H1 (cell line): ENCODE results near the gene VPS54. TPM values are rescaled to one million over a fixed set of nuclear protein-coding genes. Genes with fewer than 3 reads are reported as not detected.

Source experiments
- CTCF ChIA-PET: fragments of 300-600 bp; sonication (Branson Sonifier 250); formaldehyde crosslinking; loops from one replicate; lab custom pipeline; 2021; ENCODE audit not compliant: partially characterized antibody; lab: Charles Lee
- POLR2A ChIA-PET: fragments of 300-600 bp; sonication (Branson Sonifier 250); formaldehyde crosslinking; loops from one replicate; lab custom pipeline; 2021; ENCODE audit warnings: inconsistent platforms; ENCODE audit not compliant: partially characterized antibody; lab: Charles Lee
- DNase-seq, 2 experiments: peaks; one replicate each; pipeline versions ENCODE4 v3.0.0 to v3.0.0-alpha.2; 2010 to 2022; ENCODE audit warnings: low spot score in 2 of 2, low read depth in 1 of 2, mixed read lengths in 1 of 2
- FAIRE-seq: peaks from 2 replicates; lab custom pipeline; 2011; peaks lifted over from hg19 to GRCh38; lab: Jason Lieb, UNC
- H2AFZ ChIP-seq: 2 replicates; pipeline ENCODE4 v1.8.1; 2012; ENCODE audit warnings: low read length, inconsistent platforms
- H2AK5ac ChIP-seq: 2 replicates; pipeline ENCODE4 v1.6.1; 2013; ENCODE audit warnings: low read depth, low read length
- H2BK120ac ChIP-seq: replicated peaks from 2 replicates; pipeline ENCODE3; 2013; ENCODE audit warnings: low read depth, low read length, inconsistent platforms
- H2BK12ac ChIP-seq: 2 replicates; pipeline ENCODE4 v1.6.1; 2013; ENCODE audit warnings: low read depth, low read length
- H2BK15ac ChIP-seq: 2 replicates; pipeline ENCODE4 v1.6.1; 2013; ENCODE audit warnings: low read length
- H2BK20ac ChIP-seq: 2 replicates; pipeline ENCODE4 v1.6.1; 2013; ENCODE audit warnings: low read length
- H2BK5ac ChIP-seq: 2 replicates; pipeline ENCODE4 v1.6.1; 2013; ENCODE audit warnings: low read depth, low read length
- H3K14ac ChIP-seq: 2 replicates; pipeline ENCODE4 v1.6.1; 2013; ENCODE audit warnings: inconsistent platforms; ENCODE audit not compliant: insufficient read length
- H3K18ac ChIP-seq: 2 replicates; pipeline ENCODE4 v1.6.1; 2013; ENCODE audit warnings: low read length; ENCODE audit errors: extremely low read depth
- H3K23ac ChIP-seq: 2 replicates; pipeline ENCODE4 v1.6.1; 2013; ENCODE audit warnings: inconsistent platforms; ENCODE audit not compliant: insufficient read length
- H3K23me2 ChIP-seq: 2 replicates; pipeline ENCODE4 v1.6.1; 2013; ENCODE audit warnings: low read depth, low read length
- H3K27ac ChIP-seq: 2 replicates; pipeline ENCODE4 v1.6.1; 2011; ENCODE audit warnings: low read depth, low read length, inconsistent platforms
- H3K27me3 ChIP-seq, 4 experiments: replicated peaks in 1 of 4; 1 replicate in 1 of 4; 2 replicates in 3 of 4; pipeline versions ENCODE4 v1.6.1 to v1.8.1; 2011 to 2013; ENCODE audit warnings: low read length in 3 of 4, mild to moderate bottlenecking in 3 of 4, inconsistent platforms in 2 of 4, mixed read lengths in 2 of 4, moderate library complexity in 1 of 4; ENCODE audit not compliant: control insufficient read depth in 3 of 4, insufficient read depth in 3 of 4; ENCODE audit errors: extremely low read depth in 1 of 4
- H3K36me3 ChIP-seq, 4 experiments: 2 replicates each; pipeline versions ENCODE4 v1.6.1 to v1.8.1; 2011 to 2013; ENCODE audit warnings: mild to moderate bottlenecking in 4 of 4, low read length in 3 of 4, moderate library complexity in 2 of 4, control low read depth in 1 of 4, inconsistent platforms in 1 of 4; ENCODE audit not compliant: insufficient read depth in 4 of 4, control insufficient read depth in 2 of 4
- H3K4ac ChIP-seq: replicated peaks from 2 replicates; pipeline ENCODE3; 2013; ENCODE audit warnings: low read length, low read depth, mixed read lengths, inconsistent platforms; ENCODE audit not compliant: insufficient read length
- H3K4me1 ChIP-seq, 4 experiments: replicated peaks in 1 of 4; 1 replicate in 1 of 4; 2 replicates in 3 of 4; pipeline versions ENCODE4 v1.6.1 to v1.8.1; 2011 to 2013; ENCODE audit warnings: low read length in 3 of 4, inconsistent platforms in 2 of 4, mixed read lengths in 1 of 4; ENCODE audit not compliant: insufficient read depth in 4 of 4, control insufficient read depth in 3 of 4
- H3K4me2 ChIP-seq, 2 experiments: 2 replicates each; pipeline versions ENCODE4 v1.6.1 to v1.8.1; 2011 to 2013; ENCODE audit warnings: low read depth in 2 of 2, low read length in 2 of 2, control low read depth in 1 of 2, inconsistent platforms in 1 of 2, mild to moderate bottlenecking in 1 of 2; ENCODE audit not compliant: insufficient read depth in 1 of 2
- H3K4me3 ChIP-seq, 4 experiments: fragments of 200-600, 300-600 bp in 1 of 4; sonication (generic), shearing (Covaris generic), sonication (Bioruptor Twin) in 1 of 4; 2 replicates each; pipeline versions ENCODE4 v1.5.1 to v1.8.1; 2011 to 2016; ENCODE audit warnings: low read length in 4 of 4, low read depth in 3 of 4, control low read depth in 2 of 4, inconsistent platforms in 2 of 4, mild to moderate bottlenecking in 2 of 4, mixed read lengths in 1 of 4, moderate library complexity in 1 of 4; ENCODE audit not compliant: insufficient read depth in 2 of 4; ENCODE audit errors: extremely low read depth in 1 of 4
- H3K56ac ChIP-seq: replicated peaks from 2 replicates; pipeline ENCODE3; 2013; ENCODE audit warnings: low read depth, mild to moderate bottlenecking, mixed read lengths, low read length, inconsistent platforms; ENCODE audit not compliant: insufficient read length
- H3K79me1 ChIP-seq: 2 replicates; pipeline ENCODE4 v1.6.1; 2013; ENCODE audit warnings: low read depth, low read length, control low read depth
- H3K79me2 ChIP-seq, 2 experiments: 2 replicates each; pipeline versions ENCODE4 v1.6.1 to v1.8.1; 2012 to 2013; ENCODE audit warnings: low read length in 2 of 2, mild to moderate bottlenecking in 2 of 2, inconsistent platforms in 1 of 2; ENCODE audit not compliant: insufficient read depth in 2 of 2, control insufficient read depth in 1 of 2
- H3K9ac ChIP-seq, 4 experiments: replicated peaks in 1 of 4; 1 replicate in 1 of 4; 2 replicates in 3 of 4; pipeline versions ENCODE4 v1.6.1 to v1.8.1; 2011 to 2013; ENCODE audit warnings: low read depth in 3 of 4, low read length in 3 of 4, control low read depth in 2 of 4, mild to moderate bottlenecking in 2 of 4, moderate library complexity in 2 of 4, inconsistent platforms in 1 of 4; ENCODE audit errors: extremely low read depth in 1 of 4
- H3K9me3 ChIP-seq, 2 experiments: 2 replicates each; pipeline versions ENCODE4 v1.6.1 to v1.8.1; 2012 to 2013; ENCODE audit warnings: mild to moderate bottlenecking in 2 of 2, moderate library complexity in 2 of 2, control low read depth in 1 of 2, inconsistent platforms in 1 of 2, low read depth in 1 of 2, low read length in 1 of 2, mixed read lengths in 1 of 2; ENCODE audit not compliant: insufficient read depth in 2 of 2
- H4K20me1 ChIP-seq, 2 experiments: replicated peaks in 1 of 2; 2 replicates each; pipeline versions ENCODE3 to v1.8.1; 2011 to 2013; ENCODE audit warnings: inconsistent platforms in 2 of 2, low read length in 2 of 2, mild to moderate bottlenecking in 1 of 2; ENCODE audit not compliant: insufficient read depth in 2 of 2, control insufficient read depth in 1 of 2
- H4K5ac ChIP-seq: 2 replicates; pipeline ENCODE4 v1.6.1; 2013; ENCODE audit warnings: low read length, low read depth, mixed read lengths, inconsistent platforms; ENCODE audit not compliant: insufficient read length
- H4K8ac ChIP-seq: 2 replicates; pipeline ENCODE4 v1.8.0; 2013; ENCODE audit warnings: mild to moderate bottlenecking, moderate library complexity, low read length, inconsistent platforms; ENCODE audit not compliant: insufficient read depth; ENCODE audit errors: extremely low read depth
- H4K91ac ChIP-seq: replicated peaks from 2 replicates; pipeline ENCODE3; 2013; ENCODE audit warnings: low read length, mixed read lengths, inconsistent platforms; ENCODE audit not compliant: insufficient read length
- CBX5 ChIP-seq: fragments of 300-800, 300-1000 bp; sonication (generic); IDR thresholded peaks from 2 replicates; pipeline ENCODE4 v1.7.1; 2016; ENCODE audit warnings: antibody characterized with exemption, low read length, low read depth
- CEBPB ChIP-seq: IDR thresholded peaks from 2 replicates; pipeline ENCODE4 v1.6.1; 2012; ENCODE audit warnings: low read depth, low read length
- SP4 ChIP-seq: IDR thresholded peaks from 2 replicates; pipeline ENCODE4 v1.6.1; 2012; ENCODE audit warnings: low read length, inconsistent platforms
- SRF ChIP-seq: IDR thresholded peaks from 2 replicates; pipeline ENCODE4 v1.6.1; 2011; ENCODE audit warnings: mild to moderate bottlenecking, low read depth, low read length, moderate library complexity
- WGBS, 2 experiments: shearing (Covaris generic) in 1 of 2; methylation state at CpG; one replicate each; pipeline versions ENCODE4 v1.1.6 to v1.1.7; 2013 to 2015; ENCODE audit warnings: low lambda C conversion rate in 2 of 2, mixed read lengths in 2 of 2, inconsistent platforms in 1 of 2, low coverage in 1 of 2, missing lambda C conversion rate in 1 of 2; ENCODE audit not compliant: insufficient replicate concordance in 2 of 2, insufficient coverage in 1 of 2, insufficient read length in 1 of 2; ENCODE audit errors: extremely low coverage in 1 of 2, missing lambda C conversion rate in 1 of 2; 5-methylcytosine and 5-hydroxymethylcytosine counted together
- polyA plus RNA-seq, 7 experiments: library from polyadenylated mRNA; depleted of rRNA in 3 of 7; stranded (reverse) in 5 of 7; unstranded in 2 of 7; fragments of >200 nt in 5 of 7; fragments of 200-250 nt in 2 of 7; gene quantifications; 1 replicate in 5 of 7; 2 replicates in 1 of 7; 4 replicates in 1 of 7; pipeline versions ENCODE4 v1.2.1 to v1.2.3, GENCODE V29; 2011 to 2013; ENCODE audit warnings: missing spikeins in 2 of 7, mixed read lengths in 2 of 7
- total RNA-seq: library from RNA; stranded (reverse); fragmentation: NEBNext Ultra II Directional; extraction: Animal tissue kit (Norgen Biotek cat#: 25700); gene quantifications from 2 replicates; pipeline ENCODE4 v1.2.1, GENCODE V29; 2021

The VPS54 gene
- total and polyA plus RNA-seq, 2 of the 8 experiments (the other 6 are each of a cell fraction or from before 2014, with no cell fraction given): 3.6 to 13.2 TPM

DNA sequence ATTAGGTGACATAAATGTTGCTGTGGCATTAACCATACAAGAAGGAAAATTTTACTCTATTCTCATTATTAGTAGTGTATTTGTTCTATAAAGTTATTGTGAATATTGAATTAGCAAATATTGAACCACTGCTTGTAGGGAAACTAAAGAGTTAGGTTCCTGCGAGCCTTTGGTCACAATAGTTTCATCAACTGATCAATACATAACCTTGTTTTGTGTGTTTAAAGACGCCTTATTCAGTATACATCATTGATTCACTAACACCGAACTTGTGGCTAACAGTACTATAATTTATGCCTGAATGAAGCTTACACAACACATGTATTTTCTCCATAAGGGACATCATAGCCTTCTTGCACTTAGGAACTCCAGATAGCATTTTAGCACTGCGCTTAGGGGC, 36.9 kb downstream of the VPS54 start:
- DNase-seq (no peak), FAIRE-seq (no peak)
- no peak overlapping the region for H3K4me3 ChIP-seq
- no peaks in the 10 kb centered on the region for H3K79me2 ChIP-seq
- H2AFZ ChIP-seq: no peak overlapping the region
- H3K18ac ChIP-seq: no peak overlapping the region
- no peak overlapping the region for H4K91ac ChIP-seq
- no peak overlapping the region for H2BK120ac ChIP-seq
- no peak overlapping the region for H2BK5ac ChIP-seq
- H3K4me1 ChIP-seq: no peaks in the 10 kb centered on the region
- no peak overlapping the region for H2BK15ac ChIP-seq
- no peak overlapping the region for H3K9ac ChIP-seq
- no peaks in the 10 kb centered on the region; the same call in 1 of the 2 replicates for H3K79me1 ChIP-seq
- 90% methylated on average over 4 of the region's 4 CpGs; no CpG with 5 or more reads in 1 of the 2 experiments for WGBS, 2 experiments
- no peak overlapping the region for H3K4me2 ChIP-seq
- peaks cover 0 to 6% (median 0%) of the 10 kb centered on the region in 4 experiments; a peak in 2 of 8 replicates for H3K36me3 ChIP-seq
- H2BK20ac ChIP-seq: no peak overlapping the region
- no peaks in the 10 kb centered on the region for H3K27me3 ChIP-seq
- no peak overlapping the region for H2BK12ac ChIP-seq
- TF ChIP-seq SP4 (no peak), CEBPB (no peak), CBX5 (no peak), SRF (no peak)
- no peak overlapping the region for H3K27ac ChIP-seq
- H4K8ac ChIP-seq: no peak overlapping the region
- ChIA-PET CTCF (interaction anchor here (0.7 kb wide), 1 partner anchor 797 kb away, joined by 3 read pairs; no protein-coding TSS in a partner anchor), POLR2A (interaction anchor here (0.5 to 0.9 kb wide), 2 partner anchors 10 to 170 kb away, joined by 3 to 5 read pairs; no protein-coding TSS in a partner anchor)
- no peak overlapping the region for H4K5ac ChIP-seq
- no peak overlapping the region for H3K23ac ChIP-seq
- H2AK5ac ChIP-seq: no peak overlapping the region
- no peak overlapping the region for H3K56ac ChIP-seq
- H3K4ac ChIP-seq: no peak overlapping the region
- no peaks in the 10 kb centered on the region for H3K23me2 ChIP-seq
- no peaks in the 10 kb centered on the region for H4K20me1 ChIP-seq
- no peaks in the 10 kb centered on the region for H3K9me3 ChIP-seq
- no peak overlapping the region for H3K14ac ChIP-seq
